Stimulated activated CD4-positive, alpha-beta T cell treated with anti-CD3 and anti-CD28 coated beads, Interleukin-1b, Interleukin-23, amount 100 ng/mL, for 4 hours (primary cell): Measurements from ENCODE around the gene CRAMP1.

Experiments used
- DNase-seq, 2 donors: peaks; one replicate each; pipeline ENCODE4 v3.0.0-alpha.2; 2020; ENCODE audit warnings: low read depth in 2 of 2

CRAMP1 gene

DNA sequence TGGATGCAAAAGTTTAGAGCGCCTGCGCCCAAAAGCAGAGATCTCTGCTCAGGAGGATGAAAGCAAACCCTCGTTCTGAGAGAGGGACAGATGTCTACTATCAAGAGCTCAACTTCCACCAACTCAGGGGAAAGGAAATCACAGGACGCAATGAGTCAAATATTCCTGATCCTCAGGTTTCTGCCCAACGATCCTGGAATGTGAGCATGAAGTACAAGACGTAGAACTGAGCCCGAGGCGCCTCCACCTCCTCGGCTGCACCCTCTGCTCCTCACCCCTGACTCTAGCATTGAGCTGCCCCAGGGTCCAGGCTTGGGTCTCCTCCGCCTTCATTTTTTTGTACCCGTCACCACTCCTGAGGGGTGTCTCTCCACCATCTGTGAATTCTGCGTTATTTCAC, 15.6 kb upstream of the CRAMP1 start:
- DNase-seq: no peak

DNA sequence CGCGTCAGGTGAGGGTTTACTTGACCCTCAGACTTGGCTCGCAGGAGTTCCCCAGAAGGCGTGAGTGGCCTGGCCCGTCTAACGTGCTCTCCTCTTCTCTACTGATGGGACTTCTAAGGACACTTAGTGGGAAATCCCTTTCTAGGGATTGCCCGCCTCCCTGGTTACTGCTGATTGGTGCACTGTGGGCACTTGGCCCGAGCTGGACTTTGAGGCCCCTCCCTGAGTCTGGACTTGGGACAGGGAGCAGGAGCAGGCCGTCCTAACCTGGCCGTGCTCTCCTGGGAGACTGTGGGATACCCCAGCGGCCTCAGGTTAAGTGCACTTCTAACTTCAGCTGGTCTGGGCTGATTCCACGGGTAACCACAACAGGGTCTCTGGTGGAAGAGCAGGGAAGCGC, 15.0 kb upstream of the CRAMP1 start:
- DNase-seq: no peak

DNA sequence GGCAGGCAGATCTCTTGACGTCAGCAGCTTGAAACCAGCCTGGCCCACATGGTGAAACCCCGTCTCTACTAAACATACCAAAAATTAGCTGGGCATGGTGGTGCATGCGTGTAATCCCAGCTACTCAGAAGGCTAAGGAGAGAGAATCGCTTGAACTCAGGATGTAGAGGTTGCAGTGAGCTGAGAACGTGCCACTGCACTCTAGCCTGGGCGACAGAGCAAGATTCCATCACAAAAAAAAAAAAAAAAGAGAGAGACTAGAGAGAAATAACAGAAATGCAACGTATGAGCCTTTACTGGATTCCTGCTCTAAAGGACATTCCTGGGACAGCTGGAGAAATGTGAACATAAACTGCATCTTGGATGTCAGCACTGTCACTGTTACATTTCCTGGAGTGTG, 11.1 kb upstream of the CRAMP1 start:
- no peak for DNase-seq

DNA sequence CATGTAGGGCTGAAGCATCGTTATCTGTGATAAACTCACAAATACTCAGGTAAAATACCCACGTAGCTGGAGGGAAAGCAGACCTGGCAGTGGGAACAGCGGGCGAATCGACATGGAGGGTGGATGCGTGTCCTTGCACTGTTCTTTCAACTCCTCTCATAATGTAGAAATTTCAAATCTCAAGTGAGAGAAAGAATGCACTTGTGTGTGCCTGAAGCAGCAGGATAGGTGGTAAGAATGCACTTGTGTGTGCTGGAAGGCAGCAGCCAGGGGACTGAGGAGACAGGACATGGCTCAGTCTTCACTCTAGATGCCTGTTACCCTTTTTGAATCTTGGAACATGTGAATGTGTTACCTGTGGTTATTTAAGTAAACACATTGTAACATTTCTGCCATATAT, 10.7 kb upstream of the CRAMP1 start:
- DNase-seq: no peak

DNA sequence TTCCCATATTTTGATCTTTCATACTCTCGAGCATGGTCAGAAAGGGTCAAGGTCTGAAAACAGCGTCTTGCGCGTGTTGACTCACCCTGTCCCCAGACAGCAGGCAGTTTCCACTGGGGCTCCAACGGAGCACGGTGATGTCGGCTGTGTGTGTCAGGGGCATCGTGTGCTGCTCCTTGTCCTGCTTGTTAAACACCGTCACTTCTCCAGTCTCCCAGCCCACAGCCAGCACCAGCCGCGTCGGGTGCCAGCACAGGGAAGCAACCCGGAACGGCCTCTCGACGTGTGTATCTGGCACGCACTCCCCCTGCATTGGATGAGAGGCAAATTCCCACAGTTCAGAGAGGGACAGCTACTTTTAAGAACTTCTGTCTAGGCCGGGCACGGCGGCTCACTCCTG, 9.9 kb upstream of the CRAMP1 start:
- DNase-seq: no peak

DNA sequence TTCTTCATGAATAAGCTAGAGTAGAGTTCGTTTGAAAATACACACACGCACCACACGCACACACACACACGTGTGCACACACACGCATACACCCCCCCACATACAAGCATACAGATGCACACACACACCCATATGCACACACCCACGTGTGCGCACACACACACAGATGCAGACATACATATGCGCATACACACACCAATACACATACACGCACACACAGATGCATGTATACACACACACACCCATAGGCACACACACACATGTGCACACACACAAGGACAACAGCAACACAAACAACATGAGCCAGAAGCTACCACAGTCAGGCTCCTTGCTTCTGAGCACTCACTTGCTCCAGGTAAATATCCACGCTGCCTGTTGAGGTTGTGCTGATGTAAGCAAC, 5.4 kb upstream of the CRAMP1 start:
- DNase-seq: no peak

DNA sequence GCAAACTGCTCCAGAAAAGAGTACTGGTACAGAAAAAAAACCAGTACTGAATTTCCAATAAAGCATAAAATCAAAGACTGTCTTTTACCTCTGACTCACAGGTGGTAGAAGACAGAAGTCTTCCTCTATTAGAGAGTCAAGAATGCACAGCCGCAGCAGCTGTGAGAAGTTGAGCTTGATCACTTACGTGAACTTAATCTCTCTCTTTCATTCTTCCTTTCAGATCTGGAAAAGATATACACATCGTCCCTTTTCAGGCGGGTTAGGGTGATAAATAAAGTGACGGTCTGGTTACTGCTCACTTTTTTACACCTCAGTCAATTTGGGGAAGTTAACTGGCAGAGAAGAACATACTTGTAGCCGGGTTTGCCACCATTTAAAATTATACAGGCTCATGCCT, 4.2 kb upstream of the CRAMP1 start:
- no peak for DNase-seq

DNA sequence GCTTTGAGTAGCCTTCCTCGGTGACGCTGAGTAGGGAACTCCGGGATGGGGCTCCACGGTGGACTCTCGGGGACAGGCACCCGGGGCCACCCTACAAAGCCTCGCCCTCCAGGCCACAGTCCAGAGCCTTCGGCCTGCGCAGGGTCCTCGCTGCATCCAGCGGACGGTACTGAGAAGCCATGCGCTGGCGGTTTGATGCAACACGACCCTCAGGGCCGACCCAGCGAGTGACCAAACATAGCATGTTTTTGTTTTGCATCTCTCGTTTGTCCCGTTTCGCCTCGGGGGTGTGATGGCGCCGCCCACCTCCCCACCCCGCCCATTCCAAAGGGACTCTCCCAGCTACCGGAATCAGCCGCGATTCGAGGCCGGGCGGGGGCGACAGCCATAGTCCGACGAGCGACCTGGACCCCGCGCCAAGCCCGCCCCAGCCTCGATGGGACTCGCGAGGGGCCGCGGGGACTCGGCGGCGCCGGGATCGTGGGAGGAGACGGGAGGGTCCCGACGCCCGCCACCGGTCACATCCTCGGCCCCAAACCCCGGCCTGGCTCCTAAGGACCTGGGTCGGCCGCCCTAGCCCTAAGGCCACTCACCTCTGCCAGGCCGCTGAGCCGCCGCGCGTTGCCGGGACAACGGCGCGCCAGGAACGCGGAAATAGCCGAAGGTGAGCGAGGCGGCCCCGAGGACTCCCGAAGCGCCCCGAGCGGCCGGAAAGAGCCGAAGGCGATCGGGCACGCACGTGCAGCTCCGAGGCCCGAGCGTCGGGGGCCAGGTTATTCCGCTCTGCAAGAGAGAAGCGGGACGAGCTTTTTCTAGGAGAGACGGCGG, 1.9 kb upstream of the CRAMP1 start:
- DNase-seq: peak; percentile 79 to 89

DNA sequence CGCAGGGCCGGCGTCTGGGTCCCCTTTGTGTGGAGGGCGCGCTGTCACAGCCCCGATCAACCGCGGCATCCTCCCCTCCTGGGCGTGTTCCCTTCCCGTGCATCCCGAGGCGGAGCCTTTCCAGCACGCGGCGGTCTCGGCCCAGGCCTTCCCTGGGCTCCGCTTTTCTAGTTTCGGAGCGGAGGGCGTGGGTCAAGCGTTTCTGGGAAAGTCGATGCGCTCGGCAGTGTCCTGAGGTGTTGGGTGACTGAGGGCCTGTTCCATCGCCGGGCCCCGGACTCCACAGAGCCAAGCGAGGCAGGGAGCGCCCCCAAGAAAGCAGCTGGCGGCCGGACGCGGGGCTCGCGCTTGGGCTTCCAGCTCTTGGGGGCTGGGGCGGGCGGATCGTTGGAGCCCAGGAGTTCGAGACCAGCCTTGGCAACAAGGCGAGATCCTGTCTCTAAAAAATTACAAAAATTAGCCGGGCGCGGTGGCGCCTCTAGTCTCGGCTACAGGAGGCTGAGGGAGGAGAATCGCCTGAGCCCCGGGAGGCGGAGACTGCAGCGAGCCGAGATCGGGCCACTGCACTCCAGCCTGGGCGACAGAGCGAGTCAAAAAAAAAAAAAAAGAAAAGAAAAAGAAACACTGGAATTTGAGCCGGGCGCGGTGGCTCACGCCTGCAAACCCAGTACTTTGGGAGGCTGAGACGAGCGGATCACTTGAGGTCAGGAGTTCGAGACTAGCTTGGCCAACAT, 1.1 kb upstream of the CRAMP1 start:
- DNase-seq: no peak

DNA sequence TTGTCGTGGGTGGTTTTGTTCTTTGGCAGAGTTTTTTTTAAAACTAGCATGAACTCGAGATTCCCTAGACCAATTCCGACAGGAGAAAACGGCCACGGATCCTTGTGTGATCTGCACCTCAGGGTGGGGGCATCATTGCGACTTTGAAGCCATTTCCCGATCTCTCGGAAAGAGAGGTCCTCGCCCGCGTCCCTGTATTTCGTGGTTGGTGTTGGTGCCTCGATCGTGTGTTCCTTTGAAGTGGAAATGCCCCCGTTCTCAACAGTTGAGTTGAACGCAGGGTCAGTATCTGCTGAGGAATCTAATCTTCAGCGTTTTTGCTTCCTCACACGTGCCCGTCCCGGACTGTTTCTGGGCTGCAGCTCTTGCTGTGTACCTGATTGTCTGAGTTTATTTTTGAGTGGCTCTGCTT, 1.1 kb downstream of the CRAMP1 start:
- no peak for DNase-seq

DNA sequence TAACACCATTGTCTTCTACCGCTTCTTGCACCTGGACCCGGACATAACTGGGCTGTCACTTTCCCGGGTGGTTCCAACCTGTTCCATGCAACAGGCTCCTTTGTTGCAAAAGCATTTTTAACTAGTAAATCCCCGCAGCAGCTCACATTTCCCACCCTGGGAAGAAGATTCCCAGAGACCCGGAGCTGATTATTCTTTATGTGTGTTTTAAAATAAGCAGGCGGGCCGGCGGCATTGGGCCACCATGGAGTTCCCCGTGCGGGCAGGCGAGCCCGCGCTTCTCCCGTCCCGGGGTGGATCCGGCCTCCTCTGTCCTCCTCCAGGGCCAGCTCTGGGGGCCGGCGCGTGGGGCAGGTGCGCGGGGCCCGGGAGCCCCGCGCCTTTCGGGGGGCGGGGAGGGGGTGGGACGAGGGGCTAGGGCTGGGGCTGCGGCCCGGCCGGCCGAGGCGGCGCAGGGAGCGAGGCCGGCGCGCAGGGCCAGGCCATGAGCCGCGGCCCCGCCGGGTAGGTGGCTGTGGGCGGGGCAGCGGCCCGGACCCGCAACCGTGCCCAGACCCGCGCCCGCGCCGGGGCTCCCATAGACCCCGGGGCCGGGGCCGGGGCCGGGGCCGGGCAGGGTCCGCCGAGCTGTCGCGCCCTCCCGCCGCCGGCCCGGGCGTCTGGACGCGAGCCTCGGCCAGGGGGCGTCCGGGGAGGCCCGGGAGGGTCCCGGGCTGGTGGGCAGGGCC, 1.7 kb downstream of the CRAMP1 start:
- DNase-seq: no peak

DNA sequence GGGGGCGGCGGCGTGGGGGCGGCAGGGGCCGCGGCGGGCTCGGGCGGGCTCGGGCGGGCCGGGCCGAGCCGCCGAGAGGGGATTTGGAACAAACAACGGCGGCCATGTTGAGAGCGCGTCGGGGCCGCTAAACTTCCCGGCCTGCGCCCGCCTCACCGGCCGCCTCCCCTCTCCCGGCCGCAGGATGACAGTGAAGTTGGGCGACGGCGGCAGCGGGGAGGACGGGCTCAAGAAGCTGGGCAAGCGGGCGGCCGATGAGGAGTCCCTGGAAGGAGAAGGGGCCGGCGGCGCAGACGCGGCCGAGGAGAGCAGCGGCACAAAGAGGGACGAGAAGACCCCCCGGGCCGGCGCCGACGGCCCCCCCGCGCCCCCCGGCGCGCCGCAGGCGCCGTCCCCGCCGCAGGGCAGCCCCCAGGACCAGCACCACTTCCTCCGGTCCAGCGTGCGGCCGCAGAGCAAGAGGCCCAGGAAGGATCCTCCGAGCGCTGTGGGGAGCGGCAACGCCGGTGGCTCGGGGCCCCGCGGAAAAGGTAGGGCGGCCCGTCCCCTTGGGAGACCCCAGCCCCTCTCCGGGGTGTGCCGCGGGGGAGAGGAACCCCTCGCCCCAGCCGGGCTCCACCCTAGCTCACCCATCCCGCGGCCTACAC, 2.4 kb downstream of the CRAMP1 start:
- no peak for DNase-seq

DNA sequence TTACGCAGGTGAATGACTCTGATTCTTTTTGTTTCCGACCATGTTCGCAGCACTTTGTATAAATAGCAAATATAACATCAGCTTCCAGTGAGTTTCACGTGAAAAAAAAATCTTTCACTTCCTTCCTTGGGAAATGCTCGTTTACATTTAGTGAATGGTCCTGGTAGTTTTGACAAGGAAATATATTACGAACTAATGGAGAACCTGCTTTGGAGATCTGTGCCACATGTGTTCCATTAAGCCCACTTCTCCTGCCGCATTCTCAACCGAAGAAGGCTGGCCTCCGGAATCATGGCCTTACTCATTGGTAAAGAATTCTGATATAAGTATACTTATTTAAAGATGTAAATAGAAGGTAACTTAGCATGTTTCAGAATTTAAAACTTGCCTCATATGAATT, 3.6 kb downstream of the CRAMP1 start:
- DNase-seq: no peak

DNA sequence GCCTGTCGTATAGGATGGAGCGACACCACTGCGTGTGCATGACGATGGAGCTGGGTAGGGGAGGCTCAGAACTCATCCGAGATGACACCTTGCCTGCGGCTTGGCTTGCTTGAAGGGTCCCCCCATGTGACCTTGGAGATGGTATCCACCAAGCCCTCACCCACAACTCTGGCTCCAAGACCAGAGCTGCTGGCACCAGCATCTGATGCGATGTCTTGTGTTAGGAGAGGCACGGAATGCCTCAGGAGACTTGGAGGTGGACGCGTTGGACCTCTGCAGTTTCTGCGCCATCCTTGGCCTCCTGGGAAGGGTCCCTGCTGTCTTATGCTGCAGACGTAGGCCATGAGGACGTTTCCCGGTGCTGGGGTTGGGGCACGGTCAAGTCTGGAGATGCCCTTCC, 7.8 kb downstream of the CRAMP1 start:
- DNase-seq: no peak

DNA sequence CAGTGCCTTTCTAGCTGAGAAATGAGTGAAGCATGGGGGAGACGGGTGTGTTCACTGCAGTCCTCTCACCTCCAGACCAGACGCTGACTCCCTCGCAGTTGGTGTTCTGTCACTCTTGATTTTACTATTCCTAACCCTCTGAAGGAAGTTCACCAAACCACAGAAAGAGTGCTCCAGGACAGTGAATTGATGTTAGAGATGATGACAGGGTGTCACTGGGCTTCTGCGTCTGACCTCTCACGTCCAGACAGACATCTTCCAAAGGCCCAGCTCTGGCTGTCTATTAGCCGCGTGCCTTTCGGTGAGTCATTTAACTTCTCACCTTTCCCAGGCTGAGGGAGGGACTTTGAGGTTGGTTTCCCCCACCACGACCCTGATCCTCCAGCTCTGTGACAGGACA, 8.2 kb downstream of the CRAMP1 start:
- no peak for DNase-seq

DNA sequence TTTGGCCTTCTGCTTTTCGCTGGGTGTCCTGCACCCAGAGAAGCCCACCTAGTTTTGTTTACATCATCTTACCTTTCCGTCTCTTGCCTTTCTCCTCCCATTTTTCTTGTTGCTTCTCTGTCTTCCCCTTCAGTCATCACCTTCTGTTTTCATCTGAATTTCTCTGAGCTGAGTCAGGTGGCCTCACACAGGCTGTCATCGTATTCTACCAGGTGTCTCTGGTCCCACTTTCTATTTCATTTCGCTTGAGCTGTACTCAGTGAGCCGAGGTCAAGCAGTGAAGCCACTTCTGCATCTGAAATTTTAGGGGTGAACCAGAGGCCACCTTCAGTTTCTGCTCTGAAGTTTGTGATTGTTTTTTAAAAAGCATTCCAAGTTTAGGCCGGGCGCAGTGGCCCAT, 9.7 kb downstream of the CRAMP1 start:
- DNase-seq: no peak

DNA sequence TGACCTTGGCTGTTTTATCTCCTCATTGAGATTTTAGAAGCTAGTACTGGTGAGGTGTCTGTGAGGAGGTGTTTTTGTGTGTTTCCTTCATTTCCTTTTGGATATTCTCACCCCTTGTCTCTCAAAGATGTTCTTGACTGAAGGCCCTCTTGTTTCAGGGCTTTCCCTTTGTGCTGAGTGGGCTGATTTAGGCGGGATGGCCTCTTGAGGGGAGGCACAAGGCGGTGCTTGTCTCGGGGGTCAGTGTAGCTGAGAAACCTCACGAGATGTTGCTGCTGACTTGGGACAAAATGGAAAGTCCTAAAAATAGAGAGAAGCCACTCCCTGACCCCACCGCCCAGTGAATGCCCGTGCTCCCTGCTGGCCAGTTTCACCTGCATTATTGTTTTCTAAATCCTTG, 14.2 kb downstream of the CRAMP1 start:
- no peak for DNase-seq

DNA sequence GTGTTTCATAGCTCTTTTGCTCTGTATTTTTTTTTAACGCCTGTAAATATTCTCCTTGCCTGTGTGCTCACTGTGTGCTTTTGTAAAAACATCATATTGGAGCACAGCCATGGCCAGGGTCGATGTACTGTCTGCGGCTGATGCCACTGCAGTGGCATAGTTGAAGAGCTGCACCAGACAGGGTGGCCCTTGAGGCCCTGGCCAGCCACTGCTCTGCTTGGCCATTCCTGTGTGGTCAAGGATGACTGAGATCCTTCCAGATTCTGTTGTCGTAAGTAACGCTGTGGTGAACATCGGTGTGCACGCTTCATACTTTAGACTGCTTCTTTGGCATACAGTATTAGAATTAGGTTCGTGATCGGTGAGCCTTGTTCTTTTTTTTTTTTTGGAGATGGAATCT, 14.6 kb downstream of the CRAMP1 start:
- DNase-seq: no peak

DNA sequence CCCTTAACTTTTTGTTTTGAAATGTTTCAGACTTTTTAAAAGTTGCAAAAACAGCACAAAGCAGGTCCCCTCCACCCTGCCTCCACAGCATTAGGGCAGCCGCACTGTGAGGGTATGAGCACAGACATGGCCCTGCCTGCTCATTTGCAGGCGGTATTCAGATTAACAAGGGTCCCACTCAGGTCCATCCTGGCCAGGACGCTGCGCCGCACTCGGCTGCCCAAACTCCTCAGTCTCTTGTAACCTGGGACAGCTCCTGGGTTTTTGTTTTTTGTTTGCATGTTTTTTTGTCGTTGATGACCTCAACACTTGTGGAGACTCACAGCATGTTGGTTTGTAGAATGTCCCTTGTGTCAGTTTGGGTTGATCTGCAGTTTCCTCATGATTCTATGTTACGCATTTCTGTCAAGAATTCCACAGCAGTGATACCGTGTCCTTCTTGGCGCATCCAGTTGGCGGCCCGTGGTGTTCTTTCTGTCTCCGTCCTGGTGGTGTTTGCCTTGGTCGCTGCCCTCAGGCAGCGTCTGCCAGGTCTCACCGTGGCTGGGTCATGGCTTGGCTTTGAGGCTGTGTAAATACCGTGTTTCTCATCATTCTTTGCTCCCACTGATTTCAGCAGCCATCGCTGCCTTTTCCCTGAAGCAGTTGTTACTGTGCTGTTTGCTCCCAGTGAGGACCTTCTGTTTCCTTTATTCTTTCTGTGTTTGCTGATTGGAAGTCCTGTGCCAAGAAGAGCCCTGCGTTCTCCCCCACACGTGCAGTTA, 18.5 kb downstream of the CRAMP1 start:
- DNase-seq: no peak

DNA sequence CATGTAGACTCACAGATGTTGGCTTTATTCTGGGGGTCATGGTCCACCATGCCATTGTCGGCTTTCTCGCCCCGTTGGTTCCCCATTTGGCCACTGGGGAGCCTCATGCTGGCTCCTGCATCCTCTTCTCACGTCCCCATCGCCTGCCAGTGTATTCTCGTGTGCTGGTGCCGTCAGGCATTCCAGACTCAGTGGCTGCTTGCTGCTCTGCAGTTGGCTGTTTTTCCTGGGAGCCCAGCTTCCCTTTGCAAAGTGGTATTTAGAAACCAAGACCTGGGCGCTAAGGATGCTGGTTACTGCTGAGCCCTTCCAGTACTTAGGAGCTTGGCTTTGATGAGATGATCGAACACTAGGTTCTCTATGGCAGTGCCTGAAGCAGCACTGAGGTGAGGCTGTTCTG, 19.1 kb downstream of the CRAMP1 start:
- no peak for DNase-seq

DNA sequence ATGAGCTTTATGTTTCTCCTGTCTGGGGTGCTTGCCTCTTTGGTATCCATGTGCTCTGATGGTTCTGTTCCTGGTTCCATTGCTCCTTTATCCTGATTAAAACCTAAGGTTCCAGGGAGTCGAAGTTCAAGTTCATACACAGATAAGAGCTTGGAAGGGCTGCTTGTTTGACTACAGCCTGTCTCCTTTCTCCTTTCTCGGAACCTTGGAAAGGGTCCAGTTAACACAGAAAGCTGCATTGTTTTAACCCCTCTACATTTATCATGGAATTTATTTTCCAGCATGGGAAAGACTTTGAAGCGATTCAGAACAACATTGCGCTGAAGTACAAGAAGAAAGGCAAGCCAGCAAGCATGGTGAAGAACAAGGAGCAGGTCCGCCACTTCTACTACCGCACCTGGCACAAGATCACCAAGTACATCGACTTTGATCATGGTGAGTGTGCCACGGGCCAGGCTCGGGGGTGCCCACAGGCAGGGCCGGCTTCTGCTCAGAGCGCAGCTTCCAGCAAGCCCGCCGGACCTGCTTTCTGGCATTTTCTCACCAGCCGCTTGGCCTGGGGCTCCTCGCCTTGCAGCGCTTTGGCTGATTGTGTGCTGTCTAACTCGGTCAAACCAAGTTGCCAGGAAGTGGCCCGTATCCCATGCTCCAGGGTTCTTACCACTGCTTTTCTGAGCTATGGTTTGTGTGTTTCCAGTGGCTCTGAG, 19.9 kb downstream of the CRAMP1 start:
- DNase-seq: no peak
